Trophoblast cell (in vitro differentiated cells and primary cell): ENCODE measurements around the gene ONECUT1.
"Not testable (repeated sequence)": the region's sequence is repeated elsewhere in the genome, so short reads cannot be mapped to it uniquely, and the experiment has no call there.

Experiments used
- DNase-seq, 2 donors: peaks; one replicate each; pipeline ENCODE4 v3.0.0-alpha.2; 2016
- H2AFZ ChIP-seq: 2 replicates; pipeline ENCODE4 v1.6.1; 2013; ENCODE audit warnings: low read length, moderate library complexity, mild to moderate bottlenecking; ENCODE audit not compliant: insufficient read depth, poor library complexity
- H2AK5ac ChIP-seq: 2 replicates; pipeline ENCODE4 v1.6.1; 2013; ENCODE audit warnings: mild to moderate bottlenecking, low read length
- H2BK120ac ChIP-seq: 2 replicates; pipeline ENCODE4 v1.6.1; 2013; ENCODE audit warnings: low read length, mild to moderate bottlenecking, moderate library complexity; ENCODE audit not compliant: insufficient read depth, poor library complexity
- H2BK12ac ChIP-seq: 2 replicates; pipeline ENCODE4 v1.6.1; 2013; ENCODE audit warnings: mild to moderate bottlenecking, low read length, moderate library complexity
- H2BK5ac ChIP-seq: 2 replicates; pipeline ENCODE4 v1.6.1; 2013; ENCODE audit warnings: low read length, low read depth, moderate library complexity, mild to moderate bottlenecking; ENCODE audit not compliant: poor library complexity
- H3K14ac ChIP-seq: 2 replicates; pipeline ENCODE4 v1.6.1; 2013; ENCODE audit warnings: mild to moderate bottlenecking, low read length
- H3K18ac ChIP-seq: 2 replicates; pipeline ENCODE4 v1.6.1; 2013; ENCODE audit warnings: mild to moderate bottlenecking, low read length
- H3K23ac ChIP-seq: 2 replicates; pipeline ENCODE4 v1.6.1; 2013; ENCODE audit warnings: low read length
- H3K27ac ChIP-seq: 2 replicates; pipeline ENCODE4 v1.5.1; 2013; ENCODE audit warnings: low read depth, mild to moderate bottlenecking, inconsistent platforms, low read length, moderate library complexity
- H3K27me3 ChIP-seq: 2 replicates; pipeline ENCODE4 v1.6.1; 2013; ENCODE audit warnings: inconsistent platforms, mild to moderate bottlenecking, low read length, moderate library complexity; ENCODE audit not compliant: insufficient read depth
- H3K36me3 ChIP-seq, 2 experiments: 1 replicate in 1 of 2; 2 replicates in 1 of 2; pipeline ENCODE4 v1.6.1; 2013; ENCODE audit warnings: low read length in 2 of 2, mild to moderate bottlenecking in 2 of 2, moderate library complexity in 1 of 2; ENCODE audit not compliant: insufficient read depth in 2 of 2, control insufficient read depth in 1 of 2
- H3K4ac ChIP-seq: 2 replicates; pipeline ENCODE4 v1.6.1; 2013; ENCODE audit warnings: low read depth, mild to moderate bottlenecking, low read length, moderate library complexity
- H3K4me1 ChIP-seq, 2 experiments: 1 replicate in 1 of 2; 2 replicates in 1 of 2; pipeline ENCODE4 v1.6.1; 2013; ENCODE audit warnings: low read length in 2 of 2, mild to moderate bottlenecking in 2 of 2, moderate library complexity in 1 of 2; ENCODE audit not compliant: insufficient read depth in 2 of 2, control insufficient read depth in 1 of 2
- H3K4me2 ChIP-seq: 2 replicates; pipeline ENCODE4 v1.6.1; 2013; ENCODE audit warnings: inconsistent platforms, mild to moderate bottlenecking, low read length, moderate library complexity
- H3K4me3 ChIP-seq: 2 replicates; pipeline ENCODE4 v1.5.1; 2013; ENCODE audit warnings: mild to moderate bottlenecking, low read depth, low read length, inconsistent platforms
- H3K79me1 ChIP-seq: one replicate; pipeline ENCODE4 v1.6.1; 2013; ENCODE audit warnings: low read length
- H3K79me2 ChIP-seq: 2 replicates; pipeline ENCODE4 v1.6.1; 2013; ENCODE audit warnings: low read length, mild to moderate bottlenecking; ENCODE audit not compliant: control insufficient read depth, insufficient read depth, poor library complexity
- H3K9ac ChIP-seq: 2 replicates; pipeline ENCODE4 v1.6.1; 2013; ENCODE audit warnings: mild to moderate bottlenecking, low read length
- H3K9me3 ChIP-seq: 2 replicates; pipeline ENCODE4 v1.6.1; 2013; ENCODE audit warnings: low read depth, mild to moderate bottlenecking, control low read depth, inconsistent platforms, low read length; ENCODE audit not compliant: insufficient read depth
- H4K12ac ChIP-seq: 2 replicates; pipeline ENCODE4 v1.6.1; 2013; ENCODE audit warnings: low read depth, mild to moderate bottlenecking, low read length, moderate library complexity
- H4K8ac ChIP-seq: 2 replicates; pipeline ENCODE4 v1.6.1; 2013; ENCODE audit warnings: low read depth, mild to moderate bottlenecking, low read length, moderate library complexity
- H4K91ac ChIP-seq: one replicate; pipeline ENCODE4 v1.6.1; 2013; ENCODE audit warnings: low read depth, mild to moderate bottlenecking, low read length, moderate library complexity
- WGBS: extraction: QIAGEN DNeasy Blood & Tissue Kit; methylation state at CpG from one replicate; pipeline ENCODE4 v1.1.7; 2013; ENCODE audit warnings: missing lambda C conversion rate; ENCODE audit not compliant: insufficient read length, insufficient coverage; ENCODE audit errors: extremely low coverage; 5-methylcytosine and 5-hydroxymethylcytosine counted together

Gene ONECUT1

GRCh38 chr15:52819253-52819652, 29.1 kb upstream of the ONECUT1 start:
- Histone ChIP-seq H3K4ac (no peak overlapping the region), H3K79me1 (no peaks in the 10 kb centered on the region), H3K9ac (no peak overlapping the region), H3K4me1 (no peaks in the 10 kb centered on the region), H3K23ac (no peak overlapping the region), H4K8ac (no peak overlapping the region), H2BK12ac (no peak overlapping the region), H3K18ac (no peak overlapping the region), H4K12ac (no peak overlapping the region), H3K36me3 (no peaks in the 10 kb centered on the region), H3K14ac (no peak overlapping the region), H3K4me3 (no peak overlapping the region), H2AK5ac (no peak overlapping the region), H2BK120ac (no peak overlapping the region), H3K27ac (no peak overlapping the region), H3K79me2 (no peaks in the 10 kb centered on the region), H4K91ac (no peak overlapping the region), H2AFZ (no peak overlapping the region), H3K27me3 (no peaks in the 10 kb centered on the region), H3K4me2 (no peak overlapping the region), H2BK5ac (no peak overlapping the region), H3K9me3 (no peaks in the 10 kb centered on the region)
- DNase-seq = no peak
- WGBS = no CpG with 5 or more reads among the region's 4 CpGs

- not testable (repeated sequence) for H4K91ac ChIP-seq, H2BK120ac ChIP-seq, DNase-seq, H3K9ac ChIP-seq, H3K4ac ChIP-seq, H3K4me1 ChIP-seq, H3K79me1 ChIP-seq, H3K4me3 ChIP-seq, H3K27me3 ChIP-seq, H3K36me3 ChIP-seq, H2BK5ac ChIP-seq, H4K12ac ChIP-seq, H3K23ac ChIP-seq, H2AFZ ChIP-seq, H3K4me2 ChIP-seq, H3K79me2 ChIP-seq, H3K14ac ChIP-seq, H4K8ac ChIP-seq, H3K9me3 ChIP-seq, H3K18ac ChIP-seq, H3K27ac ChIP-seq, H2BK12ac ChIP-seq, H2AK5ac ChIP-seq
- WGBS = no CpG with 5 or more reads among the region's 1 CpG
These were observed 25.8 kb upstream of the ONECUT1 start for GRCh38 chr15:52815899-52816298.

GRCh38 chr15:52808996-52809395, 18.9 kb upstream of the ONECUT1 start:
- Histone ChIP-seq H2BK5ac (no peak overlapping the region), H2BK12ac (no peak overlapping the region), H2AK5ac (no peak overlapping the region), H3K14ac (no peak overlapping the region), H3K9me3 (peaks cover 1% of the 10 kb centered on the region), H4K91ac (no peak overlapping the region), H3K18ac (no peak overlapping the region), H3K27me3 (peaks cover 23% of the 10 kb centered on the region), H3K9ac (no peak overlapping the region), H3K27ac (no peak overlapping the region), H2BK120ac (no peak overlapping the region), H3K4ac (no peak overlapping the region), H3K4me1 (peaks cover 6 to 10% of the 10 kb centered on the region in 2 experiments), H3K4me3 (no peak overlapping the region), H3K23ac (no peak overlapping the region), H4K8ac (no peak overlapping the region), H2AFZ (no peak overlapping the region), H4K12ac (no peak overlapping the region), H3K36me3 (no peaks in the 10 kb centered on the region), H3K79me2 (no peaks in the 10 kb centered on the region), H3K79me1 (no peaks in the 10 kb centered on the region), H3K4me2 (no peak overlapping the region)
- no CpG with 5 or more reads among the region's 2 CpGs for WGBS
- no peak for DNase-seq

GRCh38 chr15:52808441-52808840, 18.3 kb upstream of the ONECUT1 start:
- Histone ChIP-seq H3K4me1 (peaks cover 6 to 13% of the 10 kb centered on the region in 2 experiments), H3K9ac (no peak overlapping the region), H3K18ac (no peak overlapping the region), H3K23ac (no peak overlapping the region), H4K12ac (no peak overlapping the region), H3K4me2 (no peak overlapping the region), H2BK120ac (no peak overlapping the region), H3K27ac (no peak overlapping the region), H3K79me1 (no peaks in the 10 kb centered on the region), H2BK12ac (no peak overlapping the region), H3K9me3 (peaks cover 1% of the 10 kb centered on the region), H3K79me2 (no peaks in the 10 kb centered on the region), H2AFZ (no peak overlapping the region), H3K27me3 (peaks cover 28% of the 10 kb centered on the region), H2BK5ac (no peak overlapping the region), H3K14ac (no peak overlapping the region), H4K8ac (no peak overlapping the region), H2AK5ac (no peak overlapping the region), H3K4me3 (no peak overlapping the region), H3K36me3 (no peaks in the 10 kb centered on the region), H3K4ac (no peak overlapping the region), H4K91ac (no peak overlapping the region)
- no CpG with 5 or more reads among the region's 1 CpG for WGBS
- DNase-seq = no peak
